K562 (cell line): ENCODE results near the gene ZNF442. TPM values are rescaled to one million over a fixed set of nuclear protein-coding genes. Genes with fewer than 3 reads are reported as not detected.

Experiments used
- ATAC-seq: fragments of 200-7000 bp; cut with Tn5 transposase; 3 replicates; pipeline ENCODE4 v1.9.1; 2020; ENCODE audit warnings: moderate library complexity
- BruUV-seq: library from RNA; stranded (reverse); fragments of 400-500 nt; replicated peaks from 2 replicates; lab custom pipeline; 2021; lab: Mats Ljungman, UMichigan
- CTCF ChIA-PET: fragments of 300-600 bp; formaldehyde crosslinking; extraction: SDS; loops from one replicate; lab custom pipeline; 2021; ENCODE audit warnings: low intra/inter-chr PET ratio; lab: Yijun Ruan, JAX
- POLR2A ChIA-PET: fragments of 300-600, 350-650 bp; sonication (Branson Sonifier 250); formaldehyde crosslinking; extraction: SDS; loops from one replicate; lab custom pipeline; 2021; ENCODE audit warnings: antibody characterized with exemption, inconsistent platforms; lab: Yijun Ruan, JAX
- DNase-seq, 4 experiments: peaks; one replicate each; pipeline versions ENCODE4 v3.0.0 to v3.0.0-alpha.2; 2011 to 2018; ENCODE audit warnings: low spot score in 3 of 4, mixed read lengths in 3 of 4; ENCODE audit errors: extremely low read depth in 1 of 4
- FAIRE-seq: peaks from 2 replicates; lab custom pipeline; 2011; peaks lifted over from hg19 to GRCh38; lab: Jason Lieb, UNC
- H2AFZ ChIP-seq: 2 replicates; pipeline ENCODE4 v1.6.0; 2011; ENCODE audit warnings: low read depth, low read length, control low read depth, inconsistent platforms
- H3K27ac ChIP-seq: fragments of 200-600 bp; 3 replicates; pipeline ENCODE4 v1.8.0; 2011; ENCODE audit warnings: low read depth, mild to moderate bottlenecking, control low read depth, inconsistent platforms, low read length, moderate library complexity, mixed read lengths; ENCODE audit errors: extremely low read depth
- H3K27me3 ChIP-seq, 2 experiments: fragments of 300-600 bp in 1 of 2; 2 replicates in 1 of 2; 3 replicates in 1 of 2; pipeline versions ENCODE4 v1.6.0 to v1.8.0; 2011; ENCODE audit warnings: inconsistent platforms in 2 of 2, low read length in 2 of 2, mild to moderate bottlenecking in 1 of 2, mixed read lengths in 1 of 2, moderate library complexity in 1 of 2; ENCODE audit not compliant: control insufficient read depth in 2 of 2, insufficient read depth in 2 of 2
- H3K36me3 ChIP-seq: fragments of 300-600 bp; 3 replicates; pipeline ENCODE4 v1.8.0; 2011; ENCODE audit warnings: mild to moderate bottlenecking, low read length, inconsistent platforms; ENCODE audit not compliant: control insufficient read depth, insufficient read depth
- H3K4me1 ChIP-seq, 2 experiments: fragments of 200-600 bp in 1 of 2; replicated peaks in 1 of 2; 2 replicates in 1 of 2; 3 replicates in 1 of 2; pipeline versions ENCODE4 v1.5.1 to v1.8.0; 2011; ENCODE audit warnings: inconsistent platforms in 2 of 2, low read length in 2 of 2, mild to moderate bottlenecking in 1 of 2, mixed read lengths in 1 of 2, moderate library complexity in 1 of 2; ENCODE audit not compliant: control insufficient read depth in 2 of 2, insufficient read depth in 2 of 2
- H3K4me2 ChIP-seq: 2 replicates; pipeline ENCODE4 v1.6.1; 2011; ENCODE audit warnings: low read length, control low read depth, inconsistent platforms, mixed read lengths; ENCODE audit not compliant: insufficient read depth
- H3K4me3 ChIP-seq: fragments of 200-600 bp; sonication (generic), shearing (Covaris generic); 2 replicates; pipeline ENCODE4 v1.5.1; 2016; ENCODE audit warnings: control low read depth, inconsistent platforms
- H3K79me2 ChIP-seq: fragments of 200-600 bp; 3 replicates; pipeline ENCODE4 v1.8.0; 2011; ENCODE audit warnings: low read length, inconsistent platforms; ENCODE audit not compliant: control insufficient read depth, insufficient read depth
- H3K9ac ChIP-seq, 2 experiments: 2 replicates each; pipeline versions ENCODE4 v1.6.0 to v1.6.1; 2011; ENCODE audit warnings: low read depth in 2 of 2, low read length in 2 of 2, control low read depth in 1 of 2, inconsistent platforms in 1 of 2, mild to moderate bottlenecking in 1 of 2, mixed read lengths in 1 of 2; ENCODE audit not compliant: insufficient read depth in 1 of 2
- H3K9me1 ChIP-seq: one replicate; pipeline ENCODE4 v1.6.0; 2011; ENCODE audit warnings: inconsistent platforms, mild to moderate bottlenecking, low read length, moderate library complexity; ENCODE audit not compliant: control insufficient read depth, insufficient read depth
- H3K9me3 ChIP-seq: replicated peaks from 2 replicates; pipeline ENCODE4 v1.5.1; 2011; ENCODE audit warnings: low read depth, low read length, inconsistent platforms; ENCODE audit not compliant: control insufficient read depth, insufficient read depth
- H4K20me1 ChIP-seq: replicated peaks from 2 replicates; pipeline ENCODE4 v1.6.1; 2011; ENCODE audit warnings: low read length, inconsistent platforms, mixed read lengths; ENCODE audit not compliant: control insufficient read depth, insufficient read depth
- CREM ChIP-seq: IDR thresholded peaks from 2 replicates; pipeline ENCODE4 v1.6.1; 2014; ENCODE audit warnings: antibody characterized with exemption, low read depth
- FOXA1 ChIP-seq: fragments of 450-650 bp; IDR thresholded peaks from 2 replicates; pipeline ENCODE4 v1.6.1; 2016; ENCODE audit warnings: mild to moderate bottlenecking, borderline replicate concordance
- TOE1 ChIP-seq, 2 experiments: fragments of 450-650 bp in 1 of 2; sonication (generic) in 1 of 2; formaldehyde crosslinking in 1 of 2; IDR thresholded peaks; 2 replicates each; pipeline versions ENCODE4 v1.7.1 to v1.8.0; 2016 to 2022; ENCODE audit warnings: borderline replicate concordance in 2 of 2, mild to moderate bottlenecking in 2 of 2, antibody characterized with exemption in 1 of 2, inconsistent platforms in 1 of 2, low read depth in 1 of 2, missing genetic modification reagents in 1 of 2, moderate library complexity in 1 of 2
- YBX1 ChIP-seq: fragments of 450-650 bp; IDR thresholded peaks from 2 replicates; pipeline ENCODE4 v1.7.1; 2016; ENCODE audit warnings: mild to moderate bottlenecking
- ZNF274 ChIP-seq: IDR thresholded peaks from 2 replicates; pipeline ENCODE4 v1.6.1; 2011; ENCODE audit warnings: low read depth, mild to moderate bottlenecking, low read length, moderate library complexity, borderline replicate concordance
- ZNF280B ChIP-seq: fragments of 250-450 bp; sonication (Bioruptor Pico); IDR thresholded peaks from 2 replicates; pipeline ENCODE4 v1.5.1; 2021; ENCODE audit warnings: mild to moderate bottlenecking
- ZNF354B ChIP-seq: fragments of 250-450 bp; sonication (Bioruptor Pico); IDR thresholded peaks from 2 replicates; pipeline ENCODE4 v1.4.0; 2020
- ZNF75A ChIP-seq: fragments of 450-650 bp; formaldehyde crosslinking; IDR thresholded peaks from 2 replicates; pipeline ENCODE4 v1.4.0; 2020; ENCODE audit warnings: mild to moderate bottlenecking
- WGBS: fragments of 100-300 bp; shearing (Covaris generic); methylation state at CpG from one replicate; pipeline ENCODE4 v1.1.6; 2016; ENCODE audit warnings: low coverage, mixed read lengths; ENCODE audit not compliant: insufficient coverage; ENCODE audit errors: missing lambda C conversion rate; 5-methylcytosine and 5-hydroxymethylcytosine counted together
- in situ Hi-C: fragments of 300-500 bp; cut with MboI; formaldehyde crosslinking; loops from 4 replicates; pipeline ENCODE4 v1.15.0; 2018; ENCODE audit warnings: inconsistent platforms, mixed read lengths
- intact Hi-C: fragments of 100-400 bp; cut with micrococcal nuclease; formaldehyde crosslinking; loops from 2 replicates; pipeline ENCODE4 v1.14.2; 2022
- polyA plus RNA-seq, 8 experiments: library from polyadenylated mRNA; depleted of rRNA in 4 of 8; stranded (reverse) in 5 of 8; unstranded in 3 of 8; fragments of >200 nt; fragmentation: Nextera tagmentation in 2 of 8; fragmentation: Illumina TruSeq in 1 of 8; extraction: Ambion mirVana in 2 of 8; extraction: Trizol in 1 of 8; gene quantifications; 2 replicates each; pipeline versions ENCODE4 v1.2.1 to v1.2.3, GENCODE V29; 2011 to 2014; ENCODE audit warnings: inconsistent platforms in 1 of 8, missing spikeins in 1 of 8
- total RNA-seq, 7 experiments: library from RNA; depleted of rRNA in 6 of 7; stranded (reverse); fragments of >200 nt in 6 of 7; fragmentation: Illumina TruSeq in 2 of 7; extraction: Trizol in 2 of 7; gene quantifications; 2 replicates each; pipeline versions ENCODE4 v1.2.1 to v1.2.3, GENCODE V29; 2011 to 2021; ENCODE audit warnings: low replicate concordance in 1 of 7

The ZNF442 gene
- total and polyA plus RNA-seq, 9 of the 15 experiments (the other 6 are each of a cell fraction or from before 2014, with no cell fraction given): 1.7 to 7.0 (median 4.1) TPM

GRCh38 chr19:12318782-12319413 lies 46.6 kb downstream of the ZNF442 start:
- no peak overlapping the region for H3K9ac ChIP-seq
- H3K4me2 ChIP-seq: no peak overlapping the region
- peaks cover 0 to 5% of the 10 kb centered on the region in 2 experiments; a peak in 1 of 5 replicates for H3K27me3 ChIP-seq
- TF ChIP-seq TOE1 (IDR thresholded peaks at IDR 0.05; ENCODE audit: borderline replicate concordance) (no peak), TOE1 (CRISPR knock-in tag; IDR thresholded peaks at IDR 0.05; ENCODE audit: borderline replicate concordance, low read depth) (no peak), FOXA1 (no peak), ZNF75A (CRISPR knock-in tag) (peak; percentile 97), ZNF274 (peak; percentile 76; the same call in 1 of the 2 replicates), CREM (no peak), ZNF280B (CRISPR knock-in tag) (no peak), ZNF354B (CRISPR knock-in tag) (no peak), YBX1 (no peak)
- no peaks in the 10 kb centered on the region for H3K9me1 ChIP-seq
- no peaks in the 10 kb centered on the region for H4K20me1 ChIP-seq
- H3K9me3 ChIP-seq: no peaks in the 10 kb centered on the region; the same call in 1 of the 2 replicates
- no peak for FAIRE-seq
- no peak for DNase-seq
- no peaks in the 10 kb centered on the region for H3K36me3 ChIP-seq
- ChIA-PET CTCF (no interaction called here), POLR2A (interaction anchor here (1.2 kb wide), 1 partner anchor 24 kb away, joined by 3 read pairs; the partner anchor contains the start of gene ZNF44)
- H3K4me1 ChIP-seq: no peaks in the 10 kb centered on the region
- H2AFZ ChIP-seq: no peak overlapping the region
- in situ Hi-C loops: no loop called here
- intact Hi-C loops: no loop called here
- no peak overlapping the region for H3K4me3 ChIP-seq
- no TSS peak for BruUV-seq
- no peak for ATAC-seq
- no peaks in the 10 kb centered on the region for H3K79me2 ChIP-seq
- no peak overlapping the region for H3K27ac ChIP-seq
- 12% methylated on average over 13 of the region's 13 CpGs for WGBS
